GM23338 (cell line): ENCODE data around the gene ALDH16A1. TPM values are rescaled to one million over a fixed set of nuclear protein-coding genes. Genes with fewer than 3 reads are reported as not detected.

ENCODE experiments used
- ATAC-seq: fragments of 200-7000 bp; cut with Tn5 transposase; 3 replicates; pipeline ENCODE4 v1.9.1; 2020
- DNase-seq: peaks from one replicate; pipeline ENCODE4 v3.0.0-alpha.2; 2015; ENCODE audit warnings: low spot score
- H2AFZ ChIP-seq: fragments of 200-600 bp; sonication (generic); 2 replicates; pipeline ENCODE4 v1.8.0; 2016; ENCODE audit warnings: antibody characterized with exemption, mild to moderate bottlenecking, moderate library complexity
- H3F3A ChIP-seq: fragments of 200-600 bp; sonication (generic); replicated peaks from 2 replicates; pipeline ENCODE4 v1.8.0; 2017; ENCODE audit warnings: antibody characterized with exemption, mixed run types, low read depth
- H3K27ac ChIP-seq: fragments of 200-600 bp; sonication (generic); 2 replicates; pipeline ENCODE4 v1.6.1; 2016; ENCODE audit warnings: low read depth
- H3K27me3 ChIP-seq: fragments of 200-600 bp; sonication (generic); 2 replicates; pipeline ENCODE4 v1.8.0; 2016; ENCODE audit warnings: mild to moderate bottlenecking, mixed run types, moderate library complexity; ENCODE audit not compliant: insufficient read depth
- H3K36me3 ChIP-seq: fragments of 200-600 bp; sonication (generic); 2 replicates; pipeline ENCODE4 v1.8.0; 2016; ENCODE audit warnings: mild to moderate bottlenecking; ENCODE audit not compliant: insufficient read depth
- H3K4me1 ChIP-seq: fragments of 200-600 bp; sonication (generic); 2 replicates; pipeline ENCODE4 v1.8.0; 2016; ENCODE audit warnings: mild to moderate bottlenecking, moderate library complexity; ENCODE audit not compliant: insufficient read depth
- H3K4me2 ChIP-seq: fragments of 200-600 bp; sonication (generic); 2 replicates; pipeline ENCODE4 v1.7.1; 2017; ENCODE audit warnings: mixed run types
- H3K4me3 ChIP-seq: fragments of 200-600 bp; sonication (generic); 2 replicates; pipeline ENCODE4 v1.6.1; 2016; ENCODE audit warnings: mixed run types
- H3K79me2 ChIP-seq: fragments of 200-600 bp; sonication (generic); replicated peaks from 2 replicates; pipeline ENCODE4 v1.8.0; 2017; ENCODE audit warnings: mild to moderate bottlenecking; ENCODE audit not compliant: insufficient read depth
- H3K9me2 ChIP-seq: fragments of 200-600 bp; sonication (generic); 2 replicates; pipeline ENCODE4 v1.8.0; 2017; ENCODE audit not compliant: insufficient read depth
- H4K20me1 ChIP-seq: fragments of 200-600 bp; sonication (generic); replicated peaks from 2 replicates; pipeline ENCODE4 v1.8.0; 2017; ENCODE audit warnings: mild to moderate bottlenecking; ENCODE audit not compliant: insufficient read depth
- H3K27ac Mint-ChIP-seq: 2 replicates; pipeline ENCODE4 v1.8.0; 2020; ENCODE audit warnings: inconsistent platforms, mild to moderate bottlenecking, moderate library complexity, mixed read lengths
- H3K27me3 Mint-ChIP-seq: 3 replicates; pipeline ENCODE4 v1.8.0; 2022; ENCODE audit warnings: low read depth, mild to moderate bottlenecking, moderate library complexity, mixed read lengths, inconsistent platforms; ENCODE audit not compliant: insufficient read depth, poor library complexity
- H3K36me3 Mint-ChIP-seq: 3 replicates; pipeline ENCODE4 v1.8.0; 2021; ENCODE audit warnings: low read depth, mild to moderate bottlenecking, inconsistent platforms, moderate library complexity, mixed read lengths
- H3K4me1 Mint-ChIP-seq: 3 replicates; pipeline ENCODE4 v1.8.0; 2020; ENCODE audit warnings: mild to moderate bottlenecking, inconsistent platforms, mixed read lengths
- H3K4me3 Mint-ChIP-seq: 3 replicates; pipeline ENCODE4 v1.8.0; 2021; ENCODE audit warnings: moderate library complexity, mild to moderate bottlenecking, inconsistent platforms, mixed read lengths
- H3K9me3 Mint-ChIP-seq: 3 replicates; pipeline ENCODE4 v1.8.0; 2020; ENCODE audit warnings: moderate library complexity, mild to moderate bottlenecking, inconsistent platforms, mixed read lengths
- CREB1 ChIP-seq: fragments of 250-450 bp; sonication (Bioruptor Pico); IDR thresholded peaks from 2 replicates; pipeline ENCODE4 v1.5.0; 2020; ENCODE audit warnings: low read depth, mild to moderate bottlenecking, moderate library complexity
- EZH2 ChIP-seq: fragments of 200-600 bp; sonication (generic); IDR thresholded peaks from one replicate; pipeline ENCODE4 v1.8.0; 2017; ENCODE audit warnings: antibody characterized with exemption, mild to moderate bottlenecking, low read depth; ENCODE audit not compliant: unreplicated experiment
- EZH2phosphoT487 ChIP-seq: fragments of 200-600 bp; sonication (generic); IDR thresholded peaks from one replicate; pipeline ENCODE4 v1.8.1; 2018; ENCODE audit warnings: antibody characterized with exemption; ENCODE audit not compliant: unreplicated experiment
- JUNB ChIP-seq: IDR thresholded peaks from one replicate; pipeline ENCODE4 v1.6.1; 2016; ENCODE audit warnings: antibody characterized with exemption; ENCODE audit not compliant: unreplicated experiment
- NANOG ChIP-seq: IDR thresholded peaks from 2 replicates; pipeline ENCODE4 v1.6.1; 2016; ENCODE audit warnings: antibody characterized with exemption, borderline replicate concordance
- POLR2AphosphoS5 ChIP-seq: IDR thresholded peaks from 2 replicates; pipeline ENCODE4 v1.6.1; 2016; ENCODE audit warnings: antibody characterized with exemption, low read depth
- STAT1 ChIP-seq: IDR thresholded peaks from one replicate; pipeline ENCODE4 v1.6.1; 2016; ENCODE audit warnings: antibody characterized with exemption; ENCODE audit not compliant: unreplicated experiment
- ZNF114 ChIP-seq: fragments of 250-450 bp; sonication (Bioruptor Pico); IDR thresholded peaks from 2 replicates; pipeline ENCODE4 v1.5.0; 2020; ENCODE audit warnings: mild to moderate bottlenecking, moderate library complexity
- ZNF331 ChIP-seq: fragments of 250-450 bp; sonication (Bioruptor Pico); IDR thresholded peaks from 2 replicates; pipeline ENCODE4 v1.5.0; 2020; ENCODE audit warnings: low read depth, mild to moderate bottlenecking, moderate library complexity
- ZNF462 ChIP-seq: fragments of 250-450 bp; sonication (Bioruptor Pico); IDR thresholded peaks from 2 replicates; pipeline ENCODE4 v1.5.0; 2020; ENCODE audit warnings: mild to moderate bottlenecking, moderate library complexity
- polyA plus RNA-seq: library from polyadenylated mRNA; unstranded; fragments of >200 nt; fragmentation: Nextera tagmentation; extraction: Ambion mirVana; gene quantifications from 2 replicates; pipeline ENCODE4 v1.2.1, GENCODE V29; 2016
- total RNA-seq: library from RNA; depleted of rRNA; stranded (reverse); fragments of >200 nt; shearing (Covaris generic); gene quantifications from 2 replicates; pipeline ENCODE4 v1.2.3, GENCODE V29; 2014
- TF ChIP-seq, protein P1 (sequence below): IDR thresholded peaks from 2 replicates; pipeline ENCODE4 v1.6.1; 2016; ENCODE audit warnings: antibody characterized with exemption
- TF ChIP-seq, protein P2 (sequence below): IDR thresholded peaks from one replicate; pipeline ENCODE4 v1.6.1; 2018; ENCODE audit warnings: antibody characterized with exemption; ENCODE audit not compliant: unreplicated experiment
- TF ChIP-seq, protein P3 (sequence below), 2 experiments: fragments of 200-600 bp in 1 of 2; sonication (generic) in 1 of 2; conservative IDR thresholded peaks; 2 replicates each; pipeline versions ENCODE4 v1.5.1 to v1.6.1; 2016 to 2017; ENCODE audit warnings: antibody characterized with exemption in 2 of 2, low read depth in 2 of 2, mild to moderate bottlenecking in 2 of 2, moderate library complexity in 1 of 2

The ALDH16A1 gene
- total and polyA plus RNA-seq, 2 experiments from 2014 or later = 16.8 to 57.3 TPM

- H3K4me1 Mint-ChIP-seq = peaks cover 57% of the 10 kb centered on the region
- DNase-seq = no peak
- peaks cover 30% of the 10 kb centered on the region for H3K4me1 ChIP-seq
- no peak overlapping the region for H3K4me3 ChIP-seq
- H3K4me2 ChIP-seq = peak overlapping the region; percentile 33; the same call in 1 of the 2 replicates
- H3K27ac ChIP-seq = no peak overlapping the region
- no peaks in the 10 kb centered on the region for H3K79me2 ChIP-seq
- peaks cover 50% of the 10 kb centered on the region for H3K27me3 Mint-ChIP-seq
- peaks cover 19% of the 10 kb centered on the region for H3F3A ChIP-seq
- H3K27ac Mint-ChIP-seq = no peak overlapping the region
- peak overlapping the region; percentile 11; the same call in 1 of the 3 replicates for H3K4me3 Mint-ChIP-seq
- no peak for TF ChIP-seq STAT1
- no peak for TF ChIP-seq NANOG
- TF ChIP-seq, protein P1, sequence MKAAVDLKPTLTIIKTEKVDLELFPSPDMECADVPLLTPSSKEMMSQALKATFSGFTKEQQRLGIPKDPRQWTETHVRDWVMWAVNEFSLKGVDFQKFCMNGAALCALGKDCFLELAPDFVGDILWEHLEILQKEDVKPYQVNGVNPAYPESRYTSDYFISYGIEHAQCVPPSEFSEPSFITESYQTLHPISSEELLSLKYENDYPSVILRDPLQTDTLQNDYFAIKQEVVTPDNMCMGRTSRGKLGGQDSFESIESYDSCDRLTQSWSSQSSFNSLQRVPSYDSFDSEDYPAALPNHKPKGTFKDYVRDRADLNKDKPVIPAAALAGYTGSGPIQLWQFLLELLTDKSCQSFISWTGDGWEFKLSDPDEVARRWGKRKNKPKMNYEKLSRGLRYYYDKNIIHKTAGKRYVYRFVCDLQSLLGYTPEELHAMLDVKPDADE = no peak
- no peak for TF ChIP-seq ZNF331 (CRISPR knock-in tag)
- no peak for TF ChIP-seq JUNB
- TF ChIP-seq, protein P2, sequence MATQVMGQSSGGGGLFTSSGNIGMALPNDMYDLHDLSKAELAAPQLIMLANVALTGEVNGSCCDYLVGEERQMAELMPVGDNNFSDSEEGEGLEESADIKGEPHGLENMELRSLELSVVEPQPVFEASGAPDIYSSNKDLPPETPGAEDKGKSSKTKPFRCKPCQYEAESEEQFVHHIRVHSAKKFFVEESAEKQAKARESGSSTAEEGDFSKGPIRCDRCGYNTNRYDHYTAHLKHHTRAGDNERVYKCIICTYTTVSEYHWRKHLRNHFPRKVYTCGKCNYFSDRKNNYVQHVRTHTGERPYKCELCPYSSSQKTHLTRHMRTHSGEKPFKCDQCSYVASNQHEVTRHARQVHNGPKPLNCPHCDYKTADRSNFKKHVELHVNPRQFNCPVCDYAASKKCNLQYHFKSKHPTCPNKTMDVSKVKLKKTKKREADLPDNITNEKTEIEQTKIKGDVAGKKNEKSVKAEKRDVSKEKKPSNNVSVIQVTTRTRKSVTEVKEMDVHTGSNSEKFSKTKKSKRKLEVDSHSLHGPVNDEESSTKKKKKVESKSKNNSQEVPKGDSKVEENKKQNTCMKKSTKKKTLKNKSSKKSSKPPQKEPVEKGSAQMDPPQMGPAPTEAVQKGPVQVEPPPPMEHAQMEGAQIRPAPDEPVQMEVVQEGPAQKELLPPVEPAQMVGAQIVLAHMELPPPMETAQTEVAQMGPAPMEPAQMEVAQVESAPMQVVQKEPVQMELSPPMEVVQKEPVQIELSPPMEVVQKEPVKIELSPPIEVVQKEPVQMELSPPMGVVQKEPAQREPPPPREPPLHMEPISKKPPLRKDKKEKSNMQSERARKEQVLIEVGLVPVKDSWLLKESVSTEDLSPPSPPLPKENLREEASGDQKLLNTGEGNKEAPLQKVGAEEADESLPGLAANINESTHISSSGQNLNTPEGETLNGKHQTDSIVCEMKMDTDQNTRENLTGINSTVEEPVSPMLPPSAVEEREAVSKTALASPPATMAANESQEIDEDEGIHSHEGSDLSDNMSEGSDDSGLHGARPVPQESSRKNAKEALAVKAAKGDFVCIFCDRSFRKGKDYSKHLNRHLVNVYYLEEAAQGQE = no peak
- TF ChIP-seq EZH2phosphoT487 = no peak
- TF ChIP-seq ZNF462 (CRISPR knock-in tag) = no peak
- no peak for TF ChIP-seq EZH2
- TF ChIP-seq CREB1 (CRISPR knock-in tag) = no peak
- TF ChIP-seq, protein P3, sequence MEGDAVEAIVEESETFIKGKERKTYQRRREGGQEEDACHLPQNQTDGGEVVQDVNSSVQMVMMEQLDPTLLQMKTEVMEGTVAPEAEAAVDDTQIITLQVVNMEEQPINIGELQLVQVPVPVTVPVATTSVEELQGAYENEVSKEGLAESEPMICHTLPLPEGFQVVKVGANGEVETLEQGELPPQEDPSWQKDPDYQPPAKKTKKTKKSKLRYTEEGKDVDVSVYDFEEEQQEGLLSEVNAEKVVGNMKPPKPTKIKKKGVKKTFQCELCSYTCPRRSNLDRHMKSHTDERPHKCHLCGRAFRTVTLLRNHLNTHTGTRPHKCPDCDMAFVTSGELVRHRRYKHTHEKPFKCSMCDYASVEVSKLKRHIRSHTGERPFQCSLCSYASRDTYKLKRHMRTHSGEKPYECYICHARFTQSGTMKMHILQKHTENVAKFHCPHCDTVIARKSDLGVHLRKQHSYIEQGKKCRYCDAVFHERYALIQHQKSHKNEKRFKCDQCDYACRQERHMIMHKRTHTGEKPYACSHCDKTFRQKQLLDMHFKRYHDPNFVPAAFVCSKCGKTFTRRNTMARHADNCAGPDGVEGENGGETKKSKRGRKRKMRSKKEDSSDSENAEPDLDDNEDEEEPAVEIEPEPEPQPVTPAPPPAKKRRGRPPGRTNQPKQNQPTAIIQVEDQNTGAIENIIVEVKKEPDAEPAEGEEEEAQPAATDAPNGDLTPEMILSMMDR (conservative IDR thresholded peaks at IDR 0.05; ENCODE audit: low read depth in 2 of 2) = no peak
- TF ChIP-seq ZNF114 = no peak
- no peak for TF ChIP-seq POLR2AphosphoS5
- H3K9me2 ChIP-seq = no peaks in the 10 kb centered on the region
- H2AFZ ChIP-seq = no peak overlapping the region
- no peaks in the 10 kb centered on the region; the same call in 2 of the 3 replicates for H3K36me3 Mint-ChIP-seq
- ATAC-seq = no peak
- peaks cover 4% of the 10 kb centered on the region; the same call in 1 of the 2 replicates for H4K20me1 ChIP-seq
- H3K36me3 ChIP-seq = no peaks in the 10 kb centered on the region
- H3K9me3 Mint-ChIP-seq = peaks cover 3% of the 10 kb centered on the region
- peaks cover 40% of the 10 kb centered on the region for H3K27me3 ChIP-seq
Measured at GRCh38 chr19:49420227-49420626, 32.8 kb upstream of the ALDH16A1 start.
